Lower leg skin (tissue), 3 donors: ENCODE measurements around the gene CITED1.

Experiments used
- CTCF ChIP-seq, 3 donors: fragments of 450-650 bp; IDR thresholded peaks; one replicate each; pipeline ENCODE4 v1.5.1; 2016; ENCODE audit warnings: antibody characterized with exemption in 3 of 3, mild to moderate bottlenecking in 3 of 3, moderate library complexity in 2 of 3
- POLR2A ChIP-seq, 2 donors: fragments of 450-650 bp; IDR thresholded peaks; one replicate each; pipeline ENCODE4 v1.6.1; 2016 to 2017; ENCODE audit warnings: antibody characterized with exemption in 2 of 2, mild to moderate bottlenecking in 1 of 2, moderate library complexity in 1 of 2

DNA sequence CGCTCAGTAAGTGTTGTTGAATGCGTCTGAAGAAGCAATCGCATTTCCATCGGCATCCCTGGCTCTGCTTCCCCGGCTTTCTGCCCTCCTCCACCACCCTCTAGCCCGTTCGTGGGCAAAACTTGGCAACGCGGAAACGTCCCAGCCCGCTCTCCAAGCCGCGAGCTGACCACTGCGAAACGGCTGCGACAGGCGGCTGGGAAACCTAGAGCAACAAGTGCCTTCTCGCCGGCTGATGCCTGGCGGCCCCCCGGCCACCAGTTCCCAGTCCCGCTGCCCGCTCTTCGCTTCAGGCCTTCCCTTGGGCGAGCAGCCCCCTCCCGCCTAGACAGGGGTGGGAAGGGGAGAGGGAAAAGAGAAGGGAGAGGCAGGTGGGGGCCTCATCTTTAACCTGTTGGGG lies 837 bp downstream of the CITED1 start:
- TF ChIP-seq CTCF (IDR thresholded peaks at IDR 0.05) (no peak), POLR2A (IDR thresholded peaks at IDR 0.05) (no peak)
